GM23338 (cell line): ENCODE data around the gene MBOAT1. TPM values are rescaled to one million over a fixed set of nuclear protein-coding genes. Genes with fewer than 3 reads are reported as not detected.

ENCODE experiments used
- ATAC-seq: fragments of 200-7000 bp; cut with Tn5 transposase; 3 replicates; pipeline ENCODE4 v1.9.1; 2020
- DNase-seq: peaks from one replicate; pipeline ENCODE4 v3.0.0-alpha.2; 2015; ENCODE audit warnings: low spot score
- H2AFZ ChIP-seq: fragments of 200-600 bp; sonication (generic); 2 replicates; pipeline ENCODE4 v1.8.0; 2016; ENCODE audit warnings: antibody characterized with exemption, mild to moderate bottlenecking, moderate library complexity
- H3F3A ChIP-seq: fragments of 200-600 bp; sonication (generic); replicated peaks from 2 replicates; pipeline ENCODE4 v1.8.0; 2017; ENCODE audit warnings: antibody characterized with exemption, mixed run types, low read depth
- H3K27ac ChIP-seq: fragments of 200-600 bp; sonication (generic); 2 replicates; pipeline ENCODE4 v1.6.1; 2016; ENCODE audit warnings: low read depth
- H3K27me3 ChIP-seq: fragments of 200-600 bp; sonication (generic); 2 replicates; pipeline ENCODE4 v1.8.0; 2016; ENCODE audit warnings: mild to moderate bottlenecking, mixed run types, moderate library complexity; ENCODE audit not compliant: insufficient read depth
- H3K36me3 ChIP-seq: fragments of 200-600 bp; sonication (generic); 2 replicates; pipeline ENCODE4 v1.8.0; 2016; ENCODE audit warnings: mild to moderate bottlenecking; ENCODE audit not compliant: insufficient read depth
- H3K4me1 ChIP-seq: fragments of 200-600 bp; sonication (generic); 2 replicates; pipeline ENCODE4 v1.8.0; 2016; ENCODE audit warnings: mild to moderate bottlenecking, moderate library complexity; ENCODE audit not compliant: insufficient read depth
- H3K4me2 ChIP-seq: fragments of 200-600 bp; sonication (generic); 2 replicates; pipeline ENCODE4 v1.7.1; 2017; ENCODE audit warnings: mixed run types
- H3K4me3 ChIP-seq: fragments of 200-600 bp; sonication (generic); 2 replicates; pipeline ENCODE4 v1.6.1; 2016; ENCODE audit warnings: mixed run types
- H3K79me2 ChIP-seq: fragments of 200-600 bp; sonication (generic); replicated peaks from 2 replicates; pipeline ENCODE4 v1.8.0; 2017; ENCODE audit warnings: mild to moderate bottlenecking; ENCODE audit not compliant: insufficient read depth
- H3K9me2 ChIP-seq: fragments of 200-600 bp; sonication (generic); 2 replicates; pipeline ENCODE4 v1.8.0; 2017; ENCODE audit not compliant: insufficient read depth
- H4K20me1 ChIP-seq: fragments of 200-600 bp; sonication (generic); replicated peaks from 2 replicates; pipeline ENCODE4 v1.8.0; 2017; ENCODE audit warnings: mild to moderate bottlenecking; ENCODE audit not compliant: insufficient read depth
- H3K27ac Mint-ChIP-seq: 2 replicates; pipeline ENCODE4 v1.8.0; 2020; ENCODE audit warnings: inconsistent platforms, mild to moderate bottlenecking, moderate library complexity, mixed read lengths
- H3K27me3 Mint-ChIP-seq: 3 replicates; pipeline ENCODE4 v1.8.0; 2022; ENCODE audit warnings: low read depth, mild to moderate bottlenecking, moderate library complexity, mixed read lengths, inconsistent platforms; ENCODE audit not compliant: insufficient read depth, poor library complexity
- H3K36me3 Mint-ChIP-seq: 3 replicates; pipeline ENCODE4 v1.8.0; 2021; ENCODE audit warnings: low read depth, mild to moderate bottlenecking, inconsistent platforms, moderate library complexity, mixed read lengths
- H3K4me1 Mint-ChIP-seq: 3 replicates; pipeline ENCODE4 v1.8.0; 2020; ENCODE audit warnings: mild to moderate bottlenecking, inconsistent platforms, mixed read lengths
- H3K4me3 Mint-ChIP-seq: 3 replicates; pipeline ENCODE4 v1.8.0; 2021; ENCODE audit warnings: moderate library complexity, mild to moderate bottlenecking, inconsistent platforms, mixed read lengths
- H3K9me3 Mint-ChIP-seq: 3 replicates; pipeline ENCODE4 v1.8.0; 2020; ENCODE audit warnings: moderate library complexity, mild to moderate bottlenecking, inconsistent platforms, mixed read lengths
- CTCF ChIP-seq, 2 experiments: fragments of 200-600 bp in 1 of 2; sonication (generic) in 1 of 2; conservative IDR thresholded peaks; 2 replicates each; pipeline versions ENCODE4 v1.5.1 to v1.6.1; 2016 to 2017; ENCODE audit warnings: antibody characterized with exemption in 2 of 2, low read depth in 2 of 2, mild to moderate bottlenecking in 2 of 2, moderate library complexity in 1 of 2
- ETS1 ChIP-seq: IDR thresholded peaks from 2 replicates; pipeline ENCODE4 v1.6.1; 2016; ENCODE audit warnings: antibody characterized with exemption
- EZH2 ChIP-seq: fragments of 200-600 bp; sonication (generic); IDR thresholded peaks from one replicate; pipeline ENCODE4 v1.8.0; 2017; ENCODE audit warnings: antibody characterized with exemption, mild to moderate bottlenecking, low read depth; ENCODE audit not compliant: unreplicated experiment
- EZH2phosphoT487 ChIP-seq: fragments of 200-600 bp; sonication (generic); IDR thresholded peaks from one replicate; pipeline ENCODE4 v1.8.1; 2018; ENCODE audit warnings: antibody characterized with exemption; ENCODE audit not compliant: unreplicated experiment
- POLR2AphosphoS5 ChIP-seq: IDR thresholded peaks from 2 replicates; pipeline ENCODE4 v1.6.1; 2016; ENCODE audit warnings: antibody characterized with exemption, low read depth
- REST ChIP-seq: IDR thresholded peaks from one replicate; pipeline ENCODE4 v1.6.1; 2018; ENCODE audit warnings: antibody characterized with exemption; ENCODE audit not compliant: unreplicated experiment
- STAT1 ChIP-seq: IDR thresholded peaks from one replicate; pipeline ENCODE4 v1.6.1; 2016; ENCODE audit warnings: antibody characterized with exemption; ENCODE audit not compliant: unreplicated experiment
- ZNF331 ChIP-seq: fragments of 250-450 bp; sonication (Bioruptor Pico); IDR thresholded peaks from 2 replicates; pipeline ENCODE4 v1.5.0; 2020; ENCODE audit warnings: low read depth, mild to moderate bottlenecking, moderate library complexity
- polyA plus RNA-seq: library from polyadenylated mRNA; unstranded; fragments of >200 nt; fragmentation: Nextera tagmentation; extraction: Ambion mirVana; gene quantifications from 2 replicates; pipeline ENCODE4 v1.2.1, GENCODE V29; 2016
- total RNA-seq: library from RNA; depleted of rRNA; stranded (reverse); fragments of >200 nt; shearing (Covaris generic); gene quantifications from 2 replicates; pipeline ENCODE4 v1.2.3, GENCODE V29; 2014

MBOAT1 gene
- total and polyA plus RNA-seq, 2 experiments from 2014 or later, result 3.8 to 18.6 TPM

- Histone ChIP-seq H3F3A (no peaks in the 10 kb centered on the region), H3K36me3 (no peaks in the 10 kb centered on the region), H3K27ac (no peak overlapping the region), H3K4me1 (no peaks in the 10 kb centered on the region), H3K4me2 (no peak overlapping the region), H3K27me3 (no peaks in the 10 kb centered on the region), H4K20me1 (no peaks in the 10 kb centered on the region), H3K79me2 (no peaks in the 10 kb centered on the region), H2AFZ (peak overlapping the region; percentile 87), H3K4me3 (no peak overlapping the region), H3K9me2 (0 out of 2 replicates have a peak, but pooled peaks cover 7% of the 10 kb centered on the region)
- Mint-ChIP-seq H3K4me3 (no peak overlapping the region), H3K27me3 (peaks cover 4% of the 10 kb centered on the region), H3K27ac (no peak overlapping the region), H3K9me3 (peaks cover 4% of the 10 kb centered on the region; the same call in 2 of the 3 replicates), H3K36me3 (no peaks in the 10 kb centered on the region), H3K4me1 (no peaks in the 10 kb centered on the region)
- TF ChIP-seq POLR2AphosphoS5 (no peak), EZH2 (no peak), ETS1 (no peak), EZH2phosphoT487 (no peak), CTCF (conservative IDR thresholded peaks at IDR 0.05; ENCODE audit: low read depth in 2 of 2) (no peak)
- ATAC-seq (peak; percentile 29; the same call in 1 of the 3 replicates), DNase-seq (no peak)
Measured at GRCh38 chr6:20259316-20260049, 47.2 kb upstream of the MBOAT1 start.

- Histone ChIP-seq H3K4me2 (no peak overlapping the region), H3K4me1 (no peaks in the 10 kb centered on the region), H3K79me2 (no peaks in the 10 kb centered on the region), H2AFZ (no peak overlapping the region), H3K27ac (no peak overlapping the region), H3K4me3 (no peak overlapping the region), H4K20me1 (no peaks in the 10 kb centered on the region), H3K27me3 (no peaks in the 10 kb centered on the region), H3K9me2 (0 out of 2 replicates have a peak, but pooled peaks cover 6% of the 10 kb centered on the region), H3K36me3 (no peaks in the 10 kb centered on the region), H3F3A (no peaks in the 10 kb centered on the region)
- TF ChIP-seq ZNF331 (CRISPR knock-in tag) (no peak), EZH2 (no peak)
- Mint-ChIP-seq H3K36me3 (no peaks in the 10 kb centered on the region), H3K4me3 (no peak overlapping the region), H3K9me3 (no peaks in the 10 kb centered on the region), H3K27me3 (peaks cover 4% of the 10 kb centered on the region), H3K27ac (no peak overlapping the region), H3K4me1 (no peaks in the 10 kb centered on the region)
- ATAC-seq, result no peak
- DNase-seq, result no peak
Measured at GRCh38 chr6:20255428-20255827, 43.2 kb upstream of the MBOAT1 start.

- no peak overlapping the region for H3K4me3 ChIP-seq
- TF ChIP-seq STAT1, result no peak
- TF ChIP-seq REST, result no peak
Measured at GRCh38 chr6:20254295-20254694, 42.0 kb upstream of the MBOAT1 start.

More at GRCh38 chr6:20254295-20254694, 42.0 kb upstream of the MBOAT1 start:
- Histone ChIP-seq H3K4me2 (no peak overlapping the region), H3K36me3 (no peaks in the 10 kb centered on the region), H3K4me1 (no peaks in the 10 kb centered on the region), H3K79me2 (no peaks in the 10 kb centered on the region), H3F3A (no peaks in the 10 kb centered on the region), H4K20me1 (no peaks in the 10 kb centered on the region), H3K27me3 (no peaks in the 10 kb centered on the region), H3K27ac (no peak overlapping the region), H3K9me2 (no peaks in the 10 kb centered on the region), H2AFZ (no peak overlapping the region)
- no peaks in the 10 kb centered on the region for H3K36me3 Mint-ChIP-seq
- H3K27ac Mint-ChIP-seq, result no peak overlapping the region
- peaks cover 4% of the 10 kb centered on the region for H3K27me3 Mint-ChIP-seq
- H3K4me1 Mint-ChIP-seq, result no peaks in the 10 kb centered on the region
- no peak for ATAC-seq
- H3K4me3 Mint-ChIP-seq, result no peak overlapping the region
- H3K9me3 Mint-ChIP-seq, result no peaks in the 10 kb centered on the region
- DNase-seq, result no peak
